ENCODE measurements around the gene FPR1.
"Not testable (repeated sequence)": the region's sequence is repeated elsewhere in the genome, so short reads cannot be mapped to it uniquely, and the experiment has no call there.

Gene FPR1

DNA sequence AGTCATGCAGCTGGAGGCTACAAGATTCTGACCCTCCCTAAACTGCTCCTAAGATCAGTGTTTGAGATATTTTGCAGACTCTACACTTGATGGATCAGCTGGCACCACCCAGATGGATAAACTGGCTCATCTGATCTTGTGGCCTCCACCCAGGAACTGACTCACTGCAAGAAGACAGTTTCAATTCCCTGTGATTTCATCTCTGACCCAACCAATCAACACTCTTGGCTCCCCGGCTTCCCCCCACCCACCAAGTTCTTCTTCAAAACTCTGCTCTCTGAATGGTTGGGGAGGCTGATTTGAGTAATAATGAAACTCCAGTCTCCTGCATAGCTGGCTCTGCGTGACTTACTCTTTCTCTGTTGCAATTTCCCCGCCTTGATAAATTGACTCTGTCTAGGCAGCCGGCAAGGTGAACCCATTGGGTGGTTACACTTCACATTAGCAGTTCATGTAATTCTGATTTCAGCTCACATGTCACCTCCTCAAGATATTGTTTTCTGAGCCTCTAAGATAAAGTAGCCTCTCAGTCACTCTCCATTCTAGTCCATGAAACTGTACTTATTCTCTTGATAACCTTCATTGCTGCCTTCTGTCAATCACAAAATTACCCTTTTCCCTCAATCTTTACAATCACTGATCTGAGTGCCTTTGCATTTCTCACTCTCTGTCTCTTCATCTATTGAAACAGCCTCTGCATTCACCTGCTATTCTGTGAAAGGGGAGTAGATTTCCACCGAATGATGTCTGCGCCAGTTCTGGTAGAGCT lies 33.4 kb upstream of the FPR1 start:
- no peak overlapping the region for H3K27ac Mint-ChIP-seq
- peak; percentile 89 for ATAC-seq
- peak; percentile 47 for DNase-seq
- H3K36me3 Mint-ChIP-seq (ENCODE audit: low read depth) = no peaks in the 10 kb centered on the region
- peaks cover 2% of the 10 kb centered on the region for H3K4me1 Mint-ChIP-seq
- H3K27me3 Mint-ChIP-seq = peaks cover 13% of the 10 kb centered on the region
- peaks cover 7% of the 10 kb centered on the region for H3K9me3 Mint-ChIP-seq
- H3K4me3 Mint-ChIP-seq = no peak overlapping the region

DNA sequence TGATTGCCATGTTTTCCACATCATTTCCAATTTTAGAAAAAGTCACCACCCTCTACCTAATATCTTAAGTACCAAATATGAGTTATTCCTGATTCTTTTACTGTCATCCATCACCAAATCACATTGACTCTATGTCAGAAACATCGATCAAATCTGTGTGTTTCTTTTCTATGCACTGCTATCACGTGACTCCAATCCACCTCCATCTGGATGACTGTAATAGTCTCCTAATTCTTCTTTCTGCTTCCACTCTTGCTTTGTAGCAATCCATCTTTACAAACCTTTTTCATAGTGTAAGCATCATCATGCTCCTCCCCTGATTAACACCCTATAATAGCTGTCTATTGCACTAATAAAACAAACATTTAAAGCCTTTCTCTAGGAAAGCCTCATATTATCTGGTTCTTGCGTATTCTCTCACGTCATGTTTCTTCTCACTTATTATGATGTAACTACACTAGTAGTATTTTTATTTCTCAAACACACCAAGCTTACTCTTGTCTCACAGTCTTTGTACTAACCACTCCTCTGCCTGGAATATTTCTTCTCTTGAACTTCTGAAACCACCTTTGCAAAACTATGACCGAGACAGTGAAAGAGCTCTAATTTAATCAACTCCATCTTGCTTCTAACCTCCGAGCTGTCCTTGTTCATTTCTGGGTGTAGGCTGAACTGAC lies 32.6 kb upstream of the FPR1 start:
- H3K36me3 Mint-ChIP-seq (ENCODE audit: low read depth) = no peaks in the 10 kb centered on the region
- H3K27me3 Mint-ChIP-seq = peaks cover 20% of the 10 kb centered on the region
- H3K27ac Mint-ChIP-seq = no peak overlapping the region
- no peak for ATAC-seq
- no peak overlapping the region for H3K4me3 Mint-ChIP-seq
- DNase-seq = no peak
- peaks cover 2% of the 10 kb centered on the region for H3K4me1 Mint-ChIP-seq
- peaks cover 7% of the 10 kb centered on the region for H3K9me3 Mint-ChIP-seq

DNA sequence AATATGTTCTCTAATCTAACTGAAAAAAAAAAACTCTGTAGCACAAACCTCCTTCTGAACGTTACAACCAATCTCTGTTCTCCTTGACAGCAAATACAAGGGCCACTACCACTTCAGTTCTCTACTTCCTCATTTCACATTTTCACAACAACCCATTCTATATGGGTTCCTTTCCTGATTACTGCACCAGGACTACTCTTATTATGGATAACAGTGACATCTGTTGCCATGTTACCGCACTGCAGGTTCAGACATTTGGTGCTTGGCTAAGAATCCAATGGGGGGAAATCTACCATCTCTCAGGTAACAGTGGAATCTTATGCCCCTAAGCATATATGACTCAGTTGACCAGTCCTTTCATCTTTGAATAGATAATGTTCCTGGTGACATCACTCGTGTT lies 31.7 kb upstream of the FPR1 start:
- ATAC-seq = peak; percentile 41
- H3K36me3 Mint-ChIP-seq (ENCODE audit: low read depth) = no peaks in the 10 kb centered on the region

DNA sequence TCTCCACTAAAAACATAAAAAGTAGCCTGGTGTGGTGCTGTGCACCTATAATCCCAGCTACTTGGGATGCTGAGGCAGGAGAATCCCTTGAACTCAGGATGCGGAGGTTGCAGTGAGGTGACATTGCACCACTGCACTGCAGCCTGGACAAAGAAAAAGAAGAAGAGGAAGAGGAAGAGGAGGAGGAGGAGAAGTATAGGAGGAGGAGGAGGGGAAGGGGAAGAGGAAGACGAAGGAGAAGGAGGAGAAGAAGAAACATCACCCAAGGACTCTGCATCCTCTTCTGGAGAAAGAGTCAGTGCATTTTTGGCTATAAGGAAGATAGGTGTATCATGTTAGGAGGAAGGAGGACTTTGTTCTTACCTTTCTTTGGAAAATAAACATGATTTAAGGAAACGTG lies 30.3 kb upstream of the FPR1 start:
- Mint-ChIP-seq H3K27me3 (peaks cover 33% of the 10 kb centered on the region), H3K36me3 (ENCODE audit: low read depth) (no peaks in the 10 kb centered on the region), H3K4me1 (peaks cover 2% of the 10 kb centered on the region), H3K4me3 (no peak overlapping the region), H3K9me3 (no peaks in the 10 kb centered on the region), H3K27ac (no peak overlapping the region)
- ATAC-seq (no peak), DNase-seq (no peak)

More for the DNA sequence above, 31.7 kb upstream of the FPR1 start:
- Mint-ChIP-seq H3K27me3 (peaks cover 27% of the 10 kb centered on the region), H3K9me3 (peaks cover 4% of the 10 kb centered on the region), H3K4me1 (peaks cover 2% of the 10 kb centered on the region), H3K4me3 (no peak overlapping the region), H3K27ac (no peak overlapping the region)
- no peak for DNase-seq

DNA sequence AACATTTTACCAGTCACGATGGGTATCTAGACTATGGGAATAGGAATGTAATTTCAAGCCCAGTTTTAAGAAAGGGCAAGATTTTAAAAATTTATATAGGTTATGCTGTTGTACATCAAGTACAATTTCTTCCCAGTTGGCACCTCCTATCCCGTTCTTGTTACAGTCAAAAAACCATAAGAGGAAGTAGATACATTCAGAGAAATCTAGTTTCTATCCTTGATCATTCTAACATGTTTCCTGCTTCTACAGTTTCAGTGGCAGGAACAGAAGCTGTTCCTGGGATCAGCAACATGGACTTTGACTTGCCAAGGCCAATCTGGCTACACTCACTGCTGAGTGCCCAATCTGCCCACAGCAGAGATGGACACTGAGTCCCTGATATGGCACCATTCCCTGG lies 28.6 kb upstream of the FPR1 start:
- Mint-ChIP-seq H3K27ac (no peak overlapping the region), H3K4me1 (no peaks in the 10 kb centered on the region), H3K9me3 (no peaks in the 10 kb centered on the region), H3K27me3 (peaks cover 47% of the 10 kb centered on the region), H3K4me3 (no peak overlapping the region), H3K36me3 (ENCODE audit: low read depth) (no peaks in the 10 kb centered on the region)
- DNase-seq = no peak
- no peak for ATAC-seq

DNA sequence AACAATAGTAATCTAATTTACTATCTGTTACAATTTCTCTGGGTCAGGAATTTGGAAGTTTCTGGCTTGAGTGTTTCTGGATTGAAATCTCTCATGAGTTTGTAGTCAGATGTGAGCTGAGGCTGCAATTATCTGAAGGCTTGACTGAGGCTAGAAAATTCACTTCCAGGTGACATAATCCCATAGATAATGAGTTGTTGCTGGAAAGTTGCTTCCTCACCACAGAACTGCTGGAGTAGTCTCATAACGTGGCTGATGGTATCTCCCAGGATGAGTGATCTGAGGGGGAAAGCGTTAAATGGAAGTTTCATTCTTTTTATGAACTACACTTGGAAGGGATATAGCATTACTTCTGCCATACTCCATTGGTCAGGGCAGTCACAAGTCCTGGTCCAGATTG lies 28.0 kb upstream of the FPR1 start:
- ATAC-seq = no peak
- Mint-ChIP-seq H3K27ac (no peak overlapping the region), H3K4me1 (no peaks in the 10 kb centered on the region), H3K36me3 (ENCODE audit: low read depth) (no peaks in the 10 kb centered on the region), H3K9me3 (no peaks in the 10 kb centered on the region), H3K4me3 (no peak overlapping the region), H3K27me3 (peaks cover 51% of the 10 kb centered on the region)
- no peak for DNase-seq

DNA sequence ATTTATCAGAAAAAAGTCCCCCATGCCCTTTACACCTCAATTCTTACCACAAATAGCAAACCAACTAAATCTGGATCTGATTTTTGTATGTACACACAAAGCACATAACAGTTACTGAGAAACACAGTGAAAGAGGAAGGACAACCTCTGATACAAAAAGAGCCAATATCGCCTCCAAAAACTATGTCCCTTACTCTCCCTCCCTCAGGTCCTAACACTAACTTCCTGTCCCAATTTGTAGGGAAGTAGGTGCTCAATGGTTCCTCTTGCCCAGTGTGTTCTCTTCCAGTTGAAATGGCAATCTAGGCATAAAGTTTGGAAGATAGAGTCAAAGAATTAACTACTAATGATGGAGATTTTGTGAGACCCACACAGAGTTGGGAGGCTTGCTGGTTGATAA lies 27.5 kb upstream of the FPR1 start:
- no peaks in the 10 kb centered on the region for H3K4me1 Mint-ChIP-seq
- peaks cover 53% of the 10 kb centered on the region for H3K27me3 Mint-ChIP-seq
- no peaks in the 10 kb centered on the region for H3K9me3 Mint-ChIP-seq

DNA sequence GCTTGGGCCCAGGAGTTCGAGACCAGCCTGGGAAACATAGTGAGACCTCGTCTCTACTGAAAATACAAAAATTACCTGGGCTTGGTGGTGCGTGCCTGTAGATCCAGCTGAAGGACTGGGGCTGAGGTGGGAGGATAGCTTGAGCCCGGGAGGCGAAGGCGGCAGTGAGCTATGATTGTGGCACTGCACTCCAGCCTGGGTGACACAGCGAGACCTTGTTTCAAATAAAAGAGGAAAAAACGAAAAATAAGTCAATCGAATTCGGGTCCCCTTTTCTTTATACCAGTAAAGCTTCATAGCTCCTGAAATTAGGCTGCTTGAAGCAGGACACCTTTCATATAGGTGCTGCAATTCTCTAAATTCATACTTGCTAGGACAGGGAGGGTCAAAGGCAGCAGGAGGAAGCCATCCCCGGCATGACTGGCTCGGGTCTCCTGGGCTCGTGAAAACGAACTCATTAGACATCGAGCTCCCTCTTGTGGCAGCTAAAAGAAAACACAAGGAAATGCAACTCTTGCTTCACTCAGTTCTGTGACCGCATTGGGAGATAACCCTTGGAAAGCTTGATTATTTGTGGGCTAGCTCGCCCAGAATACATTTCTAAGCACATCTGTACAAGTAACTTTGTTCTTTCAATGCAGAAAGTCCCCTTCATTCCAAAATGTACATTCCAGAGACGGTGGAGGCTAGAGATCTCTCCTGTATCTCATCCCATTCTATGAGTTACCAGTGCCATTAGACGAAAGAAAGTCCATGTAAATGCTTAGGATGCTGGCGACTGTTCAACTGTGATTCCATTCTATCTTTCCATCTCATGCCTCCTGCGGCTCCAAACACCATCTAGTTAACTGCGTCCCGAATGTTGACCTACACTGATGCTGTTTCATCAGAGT lies 26.1 kb upstream of the FPR1 start:
- H3K27ac Mint-ChIP-seq = no peak overlapping the region
- H3K27me3 Mint-ChIP-seq = peaks cover 57% of the 10 kb centered on the region
- H3K36me3 Mint-ChIP-seq (ENCODE audit: low read depth) = no peaks in the 10 kb centered on the region
- no peak overlapping the region for H3K4me3 Mint-ChIP-seq
- ATAC-seq = no peak
- H3K4me1 Mint-ChIP-seq = no peaks in the 10 kb centered on the region
- DNase-seq = peak; percentile 29
- H3K9me3 Mint-ChIP-seq = no peaks in the 10 kb centered on the region

More for the DNA sequence above, 27.5 kb upstream of the FPR1 start:
- no peak for DNase-seq
- no peak overlapping the region for H3K27ac Mint-ChIP-seq
- no peak for ATAC-seq
- no peaks in the 10 kb centered on the region for H3K36me3 Mint-ChIP-seq (ENCODE audit: low read depth)
- no peak overlapping the region for H3K4me3 Mint-ChIP-seq

DNA sequence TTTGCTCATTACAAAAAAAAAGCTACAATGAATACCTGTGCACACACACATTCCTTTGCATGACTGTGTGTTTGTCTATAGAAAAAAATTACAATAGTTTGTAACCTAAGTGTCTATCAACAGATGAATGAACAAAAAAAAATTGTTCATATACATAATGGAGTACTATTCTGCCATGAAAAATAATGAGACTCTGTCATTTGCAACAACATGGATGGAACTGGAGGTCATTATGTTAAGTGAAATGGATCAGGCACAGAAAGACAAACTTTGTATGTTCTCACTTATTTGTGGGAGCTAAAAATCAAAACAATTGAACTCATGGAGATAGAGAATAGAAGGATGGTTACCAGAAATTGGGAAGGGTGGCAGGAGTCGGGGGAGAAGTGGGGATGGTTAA lies 24.9 kb upstream of the FPR1 start:
- not testable (repeated sequence) for H3K9me3 Mint-ChIP-seq; ATAC-seq; H3K36me3 Mint-ChIP-seq (ENCODE audit: low read depth); H3K4me3 Mint-ChIP-seq; H3K4me1 Mint-ChIP-seq; DNase-seq; H3K27ac Mint-ChIP-seq
- H3K27me3 Mint-ChIP-seq = peaks cover 56% of the 10 kb centered on the region

DNA sequence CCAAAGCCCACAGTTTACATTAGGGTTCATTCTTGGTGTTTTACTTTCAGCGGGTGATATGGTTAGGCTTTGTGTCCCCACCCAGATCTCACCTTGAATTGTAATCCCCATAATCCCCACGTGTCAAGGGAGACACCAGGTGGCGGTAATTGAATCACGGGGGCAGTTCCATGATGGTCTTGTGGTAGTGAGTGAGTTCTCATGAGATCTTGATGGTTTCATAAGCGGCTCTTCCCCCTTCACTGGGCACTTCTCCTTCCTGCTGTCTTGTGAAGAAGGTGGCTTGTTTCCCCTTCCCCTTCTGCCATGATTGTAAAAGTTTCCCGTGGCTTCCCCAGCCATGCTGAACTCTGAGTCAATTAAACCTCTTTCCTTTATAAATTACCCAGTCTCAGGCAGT lies 21.3 kb upstream of the FPR1 start:
- Mint-ChIP-seq H3K4me3 (no peak overlapping the region), H3K27ac (no peak overlapping the region), H3K36me3 (ENCODE audit: low read depth) (no peaks in the 10 kb centered on the region), H3K9me3 (no peaks in the 10 kb centered on the region), H3K27me3 (peaks cover 45% of the 10 kb centered on the region), H3K4me1 (no peaks in the 10 kb centered on the region)
- ATAC-seq (no peak), DNase-seq (no peak)

DNA sequence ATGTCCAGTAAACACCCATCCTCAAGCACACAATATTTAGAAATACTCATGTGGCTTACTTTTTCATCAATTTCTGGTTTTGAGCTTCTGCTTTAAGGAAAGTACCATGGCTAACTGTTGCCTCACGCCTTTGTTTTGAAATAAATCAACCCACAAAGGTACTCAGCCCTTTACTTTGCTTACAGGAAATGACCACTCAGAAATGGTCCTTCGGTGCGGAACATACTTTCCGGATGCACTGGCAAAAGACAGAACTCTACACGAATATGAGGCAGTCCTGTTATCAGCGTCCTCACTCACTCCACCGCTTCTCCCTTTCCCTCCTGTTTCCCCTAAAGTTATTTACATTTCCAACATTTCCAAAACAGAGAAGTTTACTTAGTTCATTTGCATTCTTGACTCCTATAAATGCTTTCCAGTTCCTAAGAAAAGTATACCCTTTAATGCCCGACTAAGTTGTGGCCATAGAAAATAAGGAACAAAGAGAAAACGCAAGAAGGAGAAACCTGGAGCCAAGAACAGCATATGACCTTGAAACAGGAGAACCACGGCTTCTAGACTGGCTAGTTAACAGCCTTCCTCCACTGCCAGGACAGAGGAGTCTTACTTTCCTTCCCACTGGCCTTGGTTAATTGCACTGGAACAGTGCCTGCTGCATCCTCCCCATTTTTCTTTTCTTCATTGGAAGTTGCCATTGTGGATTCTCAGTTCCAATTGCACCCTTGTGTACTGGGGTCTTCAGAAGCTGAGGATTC lies 19.9 kb upstream of the FPR1 start:
- Mint-ChIP-seq H3K9me3 (no peaks in the 10 kb centered on the region), H3K27me3 (peaks cover 36% of the 10 kb centered on the region), H3K36me3 (ENCODE audit: low read depth) (no peaks in the 10 kb centered on the region), H3K4me1 (no peaks in the 10 kb centered on the region), H3K4me3 (no peak overlapping the region), H3K27ac (no peak overlapping the region)
- no peak for ATAC-seq
- DNase-seq = no peak

DNA sequence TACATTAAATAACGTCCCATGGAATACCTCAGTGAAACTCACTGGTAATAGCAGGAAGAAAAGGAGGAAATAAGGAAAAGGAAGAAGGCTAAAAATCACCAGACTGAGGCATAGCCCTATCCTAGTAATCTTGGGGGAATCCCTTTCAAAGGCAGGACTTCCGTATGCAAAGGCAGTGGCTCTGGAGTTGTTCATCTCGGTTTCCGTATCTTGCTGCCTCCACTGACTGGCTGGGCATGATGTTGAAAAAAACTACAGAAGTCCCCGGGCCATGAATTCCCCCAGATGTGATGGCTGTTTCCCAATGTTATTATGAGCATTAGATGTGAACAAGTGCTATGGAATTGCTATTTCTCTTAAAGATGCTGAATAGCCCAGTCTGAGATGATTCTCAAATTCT lies 14.8 kb upstream of the FPR1 start:
- H3K36me3 Mint-ChIP-seq (ENCODE audit: low read depth) = peaks cover 1% of the 10 kb centered on the region
- H3K27me3 Mint-ChIP-seq = peaks cover 42% of the 10 kb centered on the region
- H3K4me1 Mint-ChIP-seq = peaks cover 2% of the 10 kb centered on the region
- no peak for DNase-seq
- H3K4me3 Mint-ChIP-seq = no peak overlapping the region
- H3K9me3 Mint-ChIP-seq = peaks cover 8% of the 10 kb centered on the region
- H3K27ac Mint-ChIP-seq = no peak overlapping the region
- no peak for ATAC-seq

DNA sequence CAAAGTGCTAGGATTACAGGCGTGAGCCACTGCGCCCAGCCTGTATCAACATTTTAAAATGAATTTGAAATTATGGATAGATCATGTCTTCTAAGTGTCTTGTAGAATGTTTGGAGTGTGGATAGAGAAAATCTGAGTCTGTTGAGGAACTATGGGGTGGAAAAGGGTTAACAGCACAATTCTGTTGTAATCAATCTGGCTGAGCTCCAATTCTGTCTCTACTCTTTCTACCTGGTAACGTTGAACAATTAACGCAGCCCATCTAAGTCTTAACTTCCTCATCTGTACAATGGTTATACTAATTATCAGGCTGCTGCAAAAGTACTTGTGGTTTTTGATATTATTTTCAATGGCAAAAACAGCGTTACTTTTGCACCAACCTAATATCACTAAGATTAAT lies 13.4 kb upstream of the FPR1 start:
- Mint-ChIP-seq H3K27ac (no peak overlapping the region), H3K9me3 (peaks cover 8% of the 10 kb centered on the region), H3K36me3 (ENCODE audit: low read depth) (peaks cover 1% of the 10 kb centered on the region), H3K4me1 (peaks cover 2% of the 10 kb centered on the region), H3K4me3 (no peak overlapping the region), H3K27me3 (peaks cover 37% of the 10 kb centered on the region)
- ATAC-seq = no peak
- DNase-seq = no peak

DNA sequence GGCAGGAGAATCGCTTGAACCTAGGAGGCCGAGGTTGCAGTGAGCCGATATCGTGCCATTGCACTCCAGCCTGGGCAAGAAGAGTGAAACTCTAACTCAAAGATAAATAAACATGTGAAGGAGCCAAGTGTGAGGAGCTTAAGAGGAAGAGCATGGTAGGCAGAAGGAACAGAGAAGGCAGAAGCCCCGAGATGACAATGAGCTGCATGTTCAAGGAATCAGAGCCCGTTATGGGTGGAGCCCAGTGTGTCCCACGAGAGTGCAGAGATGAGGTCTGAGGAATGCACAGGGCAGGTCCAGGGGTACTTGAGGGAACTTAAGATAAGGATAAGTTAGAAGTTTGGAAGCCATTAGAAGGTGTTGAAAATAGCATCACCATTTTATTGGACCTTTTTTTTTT lies 10.0 kb upstream of the FPR1 start:
- peaks cover 1% of the 10 kb centered on the region for H3K36me3 Mint-ChIP-seq (ENCODE audit: low read depth)
- ATAC-seq = no peak
- no peak overlapping the region for H3K27ac Mint-ChIP-seq
- peaks cover 8% of the 10 kb centered on the region for H3K9me3 Mint-ChIP-seq
- no peak overlapping the region for H3K4me3 Mint-ChIP-seq
- peaks cover 2% of the 10 kb centered on the region for H3K4me1 Mint-ChIP-seq
- H3K27me3 Mint-ChIP-seq = peaks cover 34% of the 10 kb centered on the region
- DNase-seq = no peak
